COLO668 (cell line): ENCODE data around the gene LRP2.
A peak's percentile ranks its signal among the peaks of the same experiment; 100 is the strongest.
"Not testable (repeated sequence)": the region's sequence is repeated elsewhere in the genome, so short reads cannot be mapped to it uniquely, and the experiment has no call there.

Source experiments
- DNase-seq: peaks from one replicate; lab custom pipeline; 2025; ENCODE audit not compliant: unreplicated experiment; lab: John Stamatoyannopoulos, UW

LRP2 gene

GRCh38 chr2:169178804-169179390 lies 183.4 kb downstream of the LRP2 start:
- no peak for DNase-seq

DNA sequence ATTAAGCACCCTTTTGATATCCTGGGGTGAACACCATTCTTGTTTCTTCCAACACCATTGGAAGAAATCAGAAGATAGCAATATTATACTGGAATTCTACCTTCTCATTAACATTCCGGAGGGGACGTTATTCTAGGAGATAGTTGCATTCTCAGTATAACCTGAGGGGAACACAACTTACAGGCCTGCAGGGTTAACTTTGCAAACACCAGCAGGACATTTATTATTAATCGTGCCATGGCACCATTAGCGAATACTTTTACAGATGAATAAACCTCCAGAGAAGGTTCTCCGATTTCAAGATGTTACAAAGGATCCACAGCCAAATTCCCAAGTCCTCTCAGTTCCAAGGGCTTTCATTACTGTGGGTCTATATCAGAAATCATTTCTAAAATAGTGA lies 184.0 kb downstream of the LRP2 start:
- no peak for DNase-seq

GRCh38 chr2:169175112-169175511 lies 187.2 kb downstream of the LRP2 start:
- no peak for DNase-seq

DNA sequence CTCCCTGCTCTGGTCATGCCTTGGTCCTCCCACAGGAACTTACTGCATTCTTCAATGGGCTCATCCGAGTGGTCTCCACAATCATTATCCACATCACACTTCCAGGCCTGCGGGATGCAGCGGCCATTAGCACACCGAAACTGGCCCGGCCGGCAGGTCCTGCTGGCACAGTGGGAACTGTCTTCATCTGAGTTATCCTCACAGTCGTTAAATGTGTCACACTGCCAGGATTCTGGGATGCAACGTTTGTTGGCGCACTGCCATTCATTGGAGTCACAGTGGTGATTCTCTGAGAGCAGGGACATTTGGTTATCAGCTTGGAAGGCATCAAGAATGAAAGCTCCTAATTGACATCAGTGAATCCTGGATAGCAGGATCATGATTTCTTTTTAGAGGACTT lies 188.5 kb downstream of the LRP2 start:
- DNase-seq, result no peak

DNA sequence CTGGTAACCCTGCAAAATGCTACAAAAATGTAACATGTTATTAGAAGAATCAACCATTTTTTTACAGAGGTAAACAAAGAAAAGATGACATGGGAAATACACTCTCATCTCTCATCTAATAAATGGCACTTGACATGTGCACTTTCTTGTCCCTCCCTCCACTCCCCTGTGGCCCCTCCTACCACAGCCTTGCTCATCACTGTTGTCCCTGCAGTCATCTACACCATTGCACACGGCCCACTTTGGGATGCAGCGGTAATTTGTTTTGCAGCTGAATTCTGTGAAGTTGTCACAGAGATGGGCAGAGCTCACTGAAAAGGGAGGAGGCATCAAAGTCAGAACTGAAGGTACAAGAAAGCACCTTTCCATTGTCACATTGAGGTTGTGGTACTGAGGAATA lies 189.4 kb downstream of the LRP2 start:
- DNase-seq, result no peak

- no peak for DNase-seq
Measured at GRCh38 chr2:169172151-169172735, 190.1 kb downstream of the LRP2 start.

GRCh38 chr2:169165791-169166190 lies 196.5 kb downstream of the LRP2 start:
- no peak for DNase-seq

- no peak for DNase-seq
Measured at GRCh38 chr2:169164311-169164710, 198.0 kb downstream of the LRP2 start.

GRCh38 chr2:169162613-169163012 lies 199.7 kb downstream of the LRP2 start:
- DNase-seq, result no peak

- no peak for DNase-seq
Measured at GRCh38 chr2:169160926-169161481, 201.3 kb downstream of the LRP2 start.

DNA sequence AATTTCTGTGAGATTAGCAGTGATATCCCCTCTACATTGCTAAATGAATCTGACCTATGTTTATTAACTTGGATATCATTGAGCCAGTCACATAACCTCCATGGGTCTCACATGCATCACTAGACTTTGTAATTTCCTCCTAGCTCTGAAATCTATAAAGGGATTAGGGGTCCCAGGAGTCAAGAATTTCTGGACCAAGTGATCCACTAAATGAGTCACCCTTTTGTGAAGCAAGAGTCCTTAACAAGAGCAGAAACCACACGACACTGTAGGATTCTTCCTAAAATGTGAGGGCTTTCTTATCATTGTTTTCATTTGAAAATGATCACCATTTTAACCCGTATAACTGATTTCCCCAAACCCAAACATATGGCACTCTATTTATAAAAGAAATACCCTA lies 202.6 kb downstream of the LRP2 start:
- DNase-seq, result no peak

DNA sequence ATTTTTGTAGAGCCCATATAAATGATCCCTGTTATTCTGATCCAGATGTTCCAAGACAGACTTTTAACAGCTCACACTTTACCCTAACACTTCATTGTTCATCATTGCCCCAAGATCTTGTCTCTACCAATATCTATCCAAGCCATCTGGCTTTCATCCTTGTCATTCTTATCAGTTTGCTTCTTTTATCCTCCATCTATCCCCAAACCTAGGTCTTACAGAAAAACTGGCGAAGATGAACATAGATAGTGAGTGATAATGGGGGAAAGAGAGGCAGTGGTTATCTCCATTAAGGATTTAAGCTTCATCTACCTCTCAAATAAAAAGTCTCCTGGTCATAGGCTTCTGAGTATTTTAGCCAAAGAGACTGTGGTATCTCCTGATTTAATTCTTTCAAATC lies 203.5 kb downstream of the LRP2 start:
- DNase-seq, result no peak

DNA sequence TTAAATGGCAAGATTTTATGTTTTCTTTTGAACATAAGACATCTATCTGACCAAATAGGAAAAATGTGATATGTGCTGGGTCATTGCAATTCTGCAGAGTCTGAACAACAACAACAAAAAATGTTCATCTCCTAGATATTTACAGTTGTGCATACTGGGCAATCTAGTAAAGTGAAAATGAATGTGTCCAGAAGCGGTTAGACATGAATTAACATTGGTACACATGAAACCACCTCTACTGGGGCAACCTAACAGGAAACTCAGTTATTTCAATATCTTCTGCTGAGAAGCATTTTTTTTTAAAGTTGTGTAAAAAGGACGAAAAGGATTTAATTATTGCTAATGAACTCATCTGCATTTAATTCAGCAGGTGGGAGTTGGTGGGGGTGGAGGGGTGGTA lies 216.1 kb downstream of the LRP2 start:
- DNase-seq, result no peak

DNA sequence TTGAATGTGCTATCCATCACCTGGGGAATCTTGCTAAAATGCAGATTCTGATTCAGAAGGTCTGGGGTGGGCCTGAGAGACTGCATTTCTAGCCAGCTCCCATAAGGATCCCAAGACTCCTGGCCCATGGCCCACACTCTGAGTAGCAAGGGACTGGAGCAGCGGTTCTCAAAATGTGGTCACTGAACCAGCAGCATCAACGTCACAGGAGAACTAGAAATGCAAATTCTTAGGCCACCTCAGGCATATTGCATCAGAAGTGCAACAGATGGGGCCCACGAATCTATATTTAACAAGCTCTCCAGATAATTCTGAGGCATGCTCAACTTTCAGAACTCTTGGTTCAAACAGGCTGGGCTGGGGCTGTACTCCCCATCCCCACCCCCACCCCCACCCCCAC lies 218.3 kb downstream of the LRP2 start:
- DNase-seq, result no peak

GRCh38 chr2:169141713-169142352 lies 220.5 kb downstream of the LRP2 start:
- DNase-seq, result peak; percentile 51

DNA sequence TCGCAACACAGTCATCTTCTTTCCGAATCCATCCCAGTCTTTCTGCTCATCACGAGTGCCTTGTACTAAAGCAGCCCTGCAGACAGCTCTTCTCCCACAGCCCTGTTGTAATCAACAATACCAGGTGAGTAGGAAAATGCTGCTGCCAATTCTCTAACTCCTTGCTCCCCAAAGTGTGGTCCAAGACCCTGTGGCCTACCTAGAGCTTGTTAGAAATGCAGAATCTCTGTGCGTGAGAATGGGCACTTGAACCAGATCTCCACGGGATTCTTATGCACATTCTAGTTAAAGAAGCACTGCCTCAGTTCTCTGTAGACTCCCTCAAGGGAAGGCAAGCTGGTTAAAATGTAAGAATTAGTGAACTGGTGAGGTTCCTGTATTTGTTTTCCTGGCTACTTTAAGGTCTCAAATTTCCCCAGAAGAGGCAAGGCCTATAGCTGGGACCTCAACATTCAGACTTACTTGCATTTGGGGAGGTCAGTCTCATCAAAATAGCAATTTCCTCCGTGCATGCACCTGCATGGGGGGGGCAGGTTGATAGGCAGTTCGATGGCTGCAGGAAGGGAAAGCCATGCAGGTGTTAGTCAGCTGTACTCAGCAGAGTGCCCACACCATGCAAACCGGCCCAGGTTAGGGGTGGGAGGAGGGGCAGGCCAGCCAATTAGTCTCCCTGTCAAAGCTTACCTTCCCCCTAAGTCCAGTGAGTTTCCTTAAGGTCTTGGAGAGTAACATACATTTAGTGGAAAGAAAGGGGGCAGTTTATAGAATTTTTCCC lies 222.2 kb downstream of the LRP2 start:
- no peak for DNase-seq

DNA sequence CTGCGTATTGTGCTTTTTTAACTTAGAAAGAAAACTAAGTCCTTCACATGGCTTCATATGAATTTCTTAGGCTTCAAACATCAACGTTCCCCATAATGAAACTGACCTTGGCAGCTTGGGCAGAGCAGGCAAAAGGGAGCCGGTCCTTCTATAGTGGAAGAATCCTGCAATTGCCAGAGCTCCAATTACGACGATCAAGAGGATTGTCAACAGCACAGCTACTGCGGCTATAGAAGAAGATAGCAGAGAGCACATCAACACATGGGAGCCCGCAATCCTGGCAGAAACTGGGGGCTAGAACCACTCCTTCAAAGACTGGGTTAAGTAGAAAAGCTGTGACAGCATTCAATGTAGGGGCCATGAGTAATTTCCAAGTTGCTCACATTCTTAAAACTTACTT lies 223.2 kb downstream of the LRP2 start:
- no peak for DNase-seq

DNA sequence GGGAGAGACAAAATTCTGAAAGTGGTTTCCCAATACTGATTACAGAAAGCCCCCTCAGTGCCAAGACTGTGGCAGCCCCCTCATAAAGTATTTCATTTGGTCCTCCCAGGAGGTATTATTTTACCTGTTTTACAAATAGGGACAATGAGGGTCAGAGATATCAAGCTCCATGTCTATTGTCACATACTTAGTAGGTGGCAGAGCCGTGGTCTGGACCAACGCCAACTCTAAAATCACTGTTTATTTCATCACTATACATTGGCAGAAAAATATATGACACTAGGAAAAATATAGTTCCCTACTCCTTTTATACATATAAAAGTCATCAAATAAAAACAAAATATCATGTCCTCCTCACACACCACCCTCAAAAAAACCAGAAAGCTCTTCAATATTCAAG lies 224.4 kb downstream of the LRP2 start:
- DNase-seq, result no peak

GRCh38 chr2:169136885-169137534 lies 225.3 kb downstream of the LRP2 start:
- DNase-seq, result no peak

- DNase-seq, result not testable (repeated sequence)
Measured at GRCh38 chr2:169136428-169136827, 225.9 kb downstream of the LRP2 start.

- DNase-seq, result not testable (repeated sequence)
Measured at GRCh38 chr2:169134272-169134671, 228.1 kb downstream of the LRP2 start.
